ENCODE data around the gene BDKRB2. TPM values are rescaled to one million over a fixed set of nuclear protein-coding genes. Genes with fewer than 3 reads are reported as not detected.

BDKRB2 gene
- polyA plus RNA-seq, 1 donor from 2014 or later = not detected

DNA sequence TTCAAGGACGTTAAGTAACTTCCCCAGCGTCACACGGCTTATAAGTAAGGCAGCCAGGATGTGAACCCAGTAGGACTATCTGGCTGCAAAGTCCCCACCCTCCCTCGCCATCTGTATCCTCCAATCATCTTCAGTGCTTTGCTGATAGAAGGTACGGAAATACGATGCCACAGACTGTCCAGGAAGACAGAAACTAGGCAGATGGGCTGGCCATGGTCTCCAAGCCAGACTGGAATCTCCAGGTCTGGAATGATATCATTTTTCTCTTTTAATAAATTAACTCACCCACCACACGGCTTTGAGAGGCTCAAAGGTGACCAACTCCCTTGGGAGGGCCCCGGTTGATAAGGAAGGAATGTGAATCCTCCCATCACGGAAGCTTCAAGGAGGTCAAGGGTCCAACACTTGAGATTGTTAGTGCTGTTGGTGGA lies 35.1 kb downstream of the BDKRB2 start:
- H3K79me2 ChIP-seq (replicated peaks; ENCODE audit: insufficient read depth, low read length) = no peaks in the 10 kb centered on the region
- H3K27me3 ChIP-seq (ENCODE audit: insufficient read depth, low read depth, low read length) = no peaks in the 10 kb centered on the region
- no peaks in the 10 kb centered on the region for H3K36me3 ChIP-seq (ENCODE audit: insufficient read depth, low read length)
- H3K9me2 ChIP-seq (ENCODE audit: insufficient read depth, low read length) = no peaks in the 10 kb centered on the region
- no peak overlapping the region for H3K27ac ChIP-seq (ENCODE audit: low read length)
- no peak overlapping the region for H3K4me2 ChIP-seq (ENCODE audit: low read length)
- no peak overlapping the region for H3K4me3 ChIP-seq (ENCODE audit: low read length)
- no peaks in the 10 kb centered on the region for H3F3A ChIP-seq (ENCODE audit: insufficient read depth, low read length, poor library complexity, severe bottlenecking)
- no peaks in the 10 kb centered on the region for H4K20me1 ChIP-seq (ENCODE audit: insufficient read depth)
- no peak overlapping the region for H3K9ac ChIP-seq (ENCODE audit: low read length)
- H3K9me3 ChIP-seq (ENCODE audit: low read length) = no peaks in the 10 kb centered on the region
- no peak overlapping the region for H2AFZ ChIP-seq (ENCODE audit: low read depth, low read length)
- no peak for TF ChIP-seq EP300 (conservative IDR thresholded peaks at IDR 0.05; ENCODE audit: poor library complexity, severe bottlenecking)
- TF ChIP-seq, protein P1, sequence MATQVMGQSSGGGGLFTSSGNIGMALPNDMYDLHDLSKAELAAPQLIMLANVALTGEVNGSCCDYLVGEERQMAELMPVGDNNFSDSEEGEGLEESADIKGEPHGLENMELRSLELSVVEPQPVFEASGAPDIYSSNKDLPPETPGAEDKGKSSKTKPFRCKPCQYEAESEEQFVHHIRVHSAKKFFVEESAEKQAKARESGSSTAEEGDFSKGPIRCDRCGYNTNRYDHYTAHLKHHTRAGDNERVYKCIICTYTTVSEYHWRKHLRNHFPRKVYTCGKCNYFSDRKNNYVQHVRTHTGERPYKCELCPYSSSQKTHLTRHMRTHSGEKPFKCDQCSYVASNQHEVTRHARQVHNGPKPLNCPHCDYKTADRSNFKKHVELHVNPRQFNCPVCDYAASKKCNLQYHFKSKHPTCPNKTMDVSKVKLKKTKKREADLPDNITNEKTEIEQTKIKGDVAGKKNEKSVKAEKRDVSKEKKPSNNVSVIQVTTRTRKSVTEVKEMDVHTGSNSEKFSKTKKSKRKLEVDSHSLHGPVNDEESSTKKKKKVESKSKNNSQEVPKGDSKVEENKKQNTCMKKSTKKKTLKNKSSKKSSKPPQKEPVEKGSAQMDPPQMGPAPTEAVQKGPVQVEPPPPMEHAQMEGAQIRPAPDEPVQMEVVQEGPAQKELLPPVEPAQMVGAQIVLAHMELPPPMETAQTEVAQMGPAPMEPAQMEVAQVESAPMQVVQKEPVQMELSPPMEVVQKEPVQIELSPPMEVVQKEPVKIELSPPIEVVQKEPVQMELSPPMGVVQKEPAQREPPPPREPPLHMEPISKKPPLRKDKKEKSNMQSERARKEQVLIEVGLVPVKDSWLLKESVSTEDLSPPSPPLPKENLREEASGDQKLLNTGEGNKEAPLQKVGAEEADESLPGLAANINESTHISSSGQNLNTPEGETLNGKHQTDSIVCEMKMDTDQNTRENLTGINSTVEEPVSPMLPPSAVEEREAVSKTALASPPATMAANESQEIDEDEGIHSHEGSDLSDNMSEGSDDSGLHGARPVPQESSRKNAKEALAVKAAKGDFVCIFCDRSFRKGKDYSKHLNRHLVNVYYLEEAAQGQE (IDR thresholded peaks at IDR 0.05; ENCODE audit: borderline replicate concordance) = no peak
- TF ChIP-seq, protein P2, sequence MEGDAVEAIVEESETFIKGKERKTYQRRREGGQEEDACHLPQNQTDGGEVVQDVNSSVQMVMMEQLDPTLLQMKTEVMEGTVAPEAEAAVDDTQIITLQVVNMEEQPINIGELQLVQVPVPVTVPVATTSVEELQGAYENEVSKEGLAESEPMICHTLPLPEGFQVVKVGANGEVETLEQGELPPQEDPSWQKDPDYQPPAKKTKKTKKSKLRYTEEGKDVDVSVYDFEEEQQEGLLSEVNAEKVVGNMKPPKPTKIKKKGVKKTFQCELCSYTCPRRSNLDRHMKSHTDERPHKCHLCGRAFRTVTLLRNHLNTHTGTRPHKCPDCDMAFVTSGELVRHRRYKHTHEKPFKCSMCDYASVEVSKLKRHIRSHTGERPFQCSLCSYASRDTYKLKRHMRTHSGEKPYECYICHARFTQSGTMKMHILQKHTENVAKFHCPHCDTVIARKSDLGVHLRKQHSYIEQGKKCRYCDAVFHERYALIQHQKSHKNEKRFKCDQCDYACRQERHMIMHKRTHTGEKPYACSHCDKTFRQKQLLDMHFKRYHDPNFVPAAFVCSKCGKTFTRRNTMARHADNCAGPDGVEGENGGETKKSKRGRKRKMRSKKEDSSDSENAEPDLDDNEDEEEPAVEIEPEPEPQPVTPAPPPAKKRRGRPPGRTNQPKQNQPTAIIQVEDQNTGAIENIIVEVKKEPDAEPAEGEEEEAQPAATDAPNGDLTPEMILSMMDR (IDR thresholded peaks at IDR 0.05; ENCODE audit: poor library complexity, severe bottlenecking) = no peak
- no peak for TF ChIP-seq MXI1 (conservative IDR thresholded peaks at IDR 0.05; ENCODE audit: poor library complexity, severe bottlenecking)
- no peak for TF ChIP-seq POLR2AphosphoS5 (IDR thresholded peaks at IDR 0.05)
- no peak for TF ChIP-seq EZH2 (IDR thresholded peaks at IDR 0.05; ENCODE audit: borderline replicate concordance, insufficient read depth, low read length, poor library complexity, severe bottlenecking)

DNA sequence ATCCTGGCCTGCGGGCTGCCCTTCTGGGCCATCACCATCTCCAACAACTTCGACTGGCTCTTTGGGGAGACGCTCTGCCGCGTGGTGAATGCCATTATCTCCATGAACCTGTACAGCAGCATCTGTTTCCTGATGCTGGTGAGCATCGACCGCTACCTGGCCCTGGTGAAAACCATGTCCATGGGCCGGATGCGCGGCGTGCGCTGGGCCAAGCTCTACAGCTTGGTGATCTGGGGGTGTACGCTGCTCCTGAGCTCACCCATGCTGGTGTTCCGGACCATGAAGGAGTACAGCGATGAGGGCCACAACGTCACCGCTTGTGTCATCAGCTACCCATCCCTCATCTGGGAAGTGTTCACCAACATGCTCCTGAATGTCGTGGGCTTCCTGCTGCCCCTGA lies 36.0 kb downstream of the BDKRB2 start:
- Histone ChIP-seq H3K4me2 (ENCODE audit: low read length) (no peak overlapping the region), H3K79me2 (replicated peaks; ENCODE audit: insufficient read depth, low read length) (no peaks in the 10 kb centered on the region)
- TF ChIP-seq SMC3 (conservative IDR thresholded peaks at IDR 0.05; ENCODE audit: poor library complexity) = no peak
- TF ChIP-seq MXI1 (conservative IDR thresholded peaks at IDR 0.05; ENCODE audit: poor library complexity, severe bottlenecking) = no peak
- no peak for TF ChIP-seq EZH2 (IDR thresholded peaks at IDR 0.05; ENCODE audit: borderline replicate concordance, insufficient read depth, low read length, poor library complexity, severe bottlenecking)
- TF ChIP-seq TAF1 (IDR thresholded peaks at IDR 0.05; ENCODE audit: low read depth) = no peak
- no peak for TF ChIP-seq POLR2AphosphoS5 (IDR thresholded peaks at IDR 0.05)
- no peak for TF ChIP-seq RAD21 (conservative IDR thresholded peaks at IDR 0.05)
- TF ChIP-seq EP300 (conservative IDR thresholded peaks at IDR 0.05; ENCODE audit: poor library complexity, severe bottlenecking) = no peak
- TF ChIP-seq, protein P1 (IDR thresholded peaks at IDR 0.05; ENCODE audit: borderline replicate concordance) = no peak
- TF ChIP-seq, protein P2 (IDR thresholded peaks at IDR 0.05; ENCODE audit: poor library complexity, severe bottlenecking) = no peak

More for the DNA sequence above, 36.0 kb downstream of the BDKRB2 start:
- Histone ChIP-seq H3K27ac (ENCODE audit: low read length) (no peak overlapping the region), H3K36me3 (ENCODE audit: insufficient read depth, low read length) (no peaks in the 10 kb centered on the region), H4K20me1 (ENCODE audit: insufficient read depth) (no peaks in the 10 kb centered on the region), H3K27me3 (ENCODE audit: insufficient read depth, low read depth, low read length) (no peaks in the 10 kb centered on the region), H2AFZ (ENCODE audit: low read depth, low read length) (no peak overlapping the region), H3K9ac (ENCODE audit: low read length) (no peak overlapping the region), H3K9me2 (ENCODE audit: insufficient read depth, low read length) (no peaks in the 10 kb centered on the region), H3F3A (ENCODE audit: insufficient read depth, low read length, poor library complexity, severe bottlenecking) (no peaks in the 10 kb centered on the region), H3K4me3 (ENCODE audit: low read length) (no peak overlapping the region), H3K9me3 (ENCODE audit: low read length) (no peaks in the 10 kb centered on the region)
